Endodermal cell (in vitro differentiated cells): Measurements from ENCODE around the gene ZDHHC14. TPM values are rescaled to one million over a fixed set of nuclear protein-coding genes. Genes with fewer than 3 reads are reported as not detected.
A peak's percentile ranks its signal among the peaks of the same experiment; 100 is the strongest.

ENCODE experiments used
- DNase-seq: peaks from one replicate; pipeline ENCODE4 v3.0.0-alpha.2; 2017
- H3K27ac ChIP-seq: 2 replicates; pipeline ENCODE4 v1.5.1; 2013; ENCODE audit warnings: mild to moderate bottlenecking, low read depth, low read length, moderate library complexity
- H3K27me3 ChIP-seq: 2 replicates; pipeline ENCODE4 v1.6.1; 2013; ENCODE audit warnings: mild to moderate bottlenecking, low read length, moderate library complexity; ENCODE audit not compliant: insufficient read depth, control insufficient read depth, poor library complexity, severe bottlenecking
- H3K36me3 ChIP-seq: 2 replicates; pipeline ENCODE4 v1.7.0; 2013; ENCODE audit warnings: mild to moderate bottlenecking, low read length, moderate library complexity; ENCODE audit not compliant: control insufficient read depth, insufficient read depth
- H3K4me1 ChIP-seq: one replicate; pipeline ENCODE4 v1.7.0; 2013; ENCODE audit warnings: low read length; ENCODE audit not compliant: control insufficient read depth, insufficient read depth
- H3K4me3 ChIP-seq: 2 replicates; pipeline ENCODE4 v1.5.1; 2013; ENCODE audit warnings: mild to moderate bottlenecking, low read length, moderate library complexity
- H3K9ac ChIP-seq: 2 replicates; pipeline ENCODE4 v1.6.1; 2013; ENCODE audit warnings: mild to moderate bottlenecking, low read length, moderate library complexity; ENCODE audit not compliant: poor library complexity, severe bottlenecking; ENCODE audit errors: extremely low read depth
- H3K9me3 ChIP-seq: 2 replicates; pipeline ENCODE4 v1.6.1; 2013; ENCODE audit warnings: mild to moderate bottlenecking, low read length, moderate library complexity; ENCODE audit not compliant: control insufficient read depth
- H3K27ac Mint-ChIP-seq: 2 replicates; pipeline ENCODE4 v1.8.0; 2020; ENCODE audit warnings: mixed read lengths
- H3K27me3 Mint-ChIP-seq: 2 replicates; pipeline ENCODE4 v1.8.0; 2021; ENCODE audit warnings: mild to moderate bottlenecking, mixed read lengths; ENCODE audit not compliant: insufficient read depth
- H3K36me3 Mint-ChIP-seq: 2 replicates; pipeline ENCODE4 v1.8.0; 2020; ENCODE audit warnings: low read depth, mixed read lengths
- H3K4me1 Mint-ChIP-seq: 2 replicates; pipeline ENCODE4 v1.8.0; 2020; ENCODE audit warnings: mixed read lengths
- H3K4me3 Mint-ChIP-seq: 2 replicates; pipeline ENCODE4 v1.8.0; 2020; ENCODE audit warnings: mild to moderate bottlenecking, moderate library complexity, mixed read lengths
- H3K9me3 Mint-ChIP-seq: 2 replicates; pipeline ENCODE4 v1.8.0; 2020; ENCODE audit warnings: mild to moderate bottlenecking, mixed read lengths
- CTCF ChIP-seq: fragments of 200-600 bp; sonication (generic); conservative IDR thresholded peaks from 2 replicates; pipeline ENCODE4 v1.5.0; 2021; ENCODE audit warnings: antibody characterized with exemption, mild to moderate bottlenecking
- WGBS, 2 experiments: methylation state at CpG; one replicate each; pipeline versions ENCODE4 v1.1.5 to v1.1.7; 2013; ENCODE audit warnings: missing lambda C conversion rate in 2 of 2, mixed read lengths in 1 of 2; ENCODE audit not compliant: insufficient coverage in 1 of 2, insufficient read length in 1 of 2; 5-methylcytosine and 5-hydroxymethylcytosine counted together
- total RNA-seq, 2 donors: library from RNA; stranded (reverse); fragmentation: NEBNext Ultra II Directional in 1 of 2; extraction: Animal tissue kit (Norgen Biotek cat#: 25700) in 1 of 2; gene quantifications; 2 replicates in 1 of 2; 3 replicates in 1 of 2; pipeline ENCODE4 v1.2.1, GENCODE V29; 2021

Gene ZDHHC14
- total RNA-seq, 2 donors from 2014 or later, result 2.3 to 4.5 TPM

GRCh38 chr6:157556144-157556645, 175.2 kb downstream of the ZDHHC14 start:
- H3K27me3 ChIP-seq, result no peaks in the 10 kb centered on the region
- no peaks in the 10 kb centered on the region for H3K36me3 Mint-ChIP-seq
- H3K4me3 Mint-ChIP-seq, result no peak overlapping the region
- no peaks in the 10 kb centered on the region for H3K27me3 Mint-ChIP-seq
- H3K9me3 ChIP-seq, result no peaks in the 10 kb centered on the region
- H3K4me3 ChIP-seq, result no peak overlapping the region
- WGBS, 2 experiments, result 84 to 89% methylated on average over 10 to 15 of the region's 15 CpGs
- DNase-seq, result no peak
- H3K36me3 ChIP-seq, result no peaks in the 10 kb centered on the region
- H3K4me1 Mint-ChIP-seq, result peaks cover 17% of the 10 kb centered on the region
- H3K4me1 ChIP-seq, result peaks cover 3% of the 10 kb centered on the region
- no peaks in the 10 kb centered on the region for H3K9me3 Mint-ChIP-seq
- TF ChIP-seq CTCF, result no peak
- H3K27ac Mint-ChIP-seq, result no peak overlapping the region
- no peak overlapping the region for H3K27ac ChIP-seq
- H3K9ac ChIP-seq, result no peak overlapping the region

GRCh38 chr6:157556671-157557430, 175.9 kb downstream of the ZDHHC14 start:
- Mint-ChIP-seq H3K27ac (no peak overlapping the region), H3K4me1 (peaks cover 17% of the 10 kb centered on the region)
- no peak overlapping the region for H3K9ac ChIP-seq

GRCh38 chr6:157557559-157557958, 176.6 kb downstream of the ZDHHC14 start:
- no peak overlapping the region for H3K4me3 ChIP-seq
- no peaks in the 10 kb centered on the region for H3K36me3 ChIP-seq
- no peak overlapping the region for H3K27ac ChIP-seq
- no peaks in the 10 kb centered on the region for H3K9me3 Mint-ChIP-seq
- peaks cover 10% of the 10 kb centered on the region for H3K4me1 Mint-ChIP-seq
- no peaks in the 10 kb centered on the region for H3K36me3 Mint-ChIP-seq
- H3K4me1 ChIP-seq, result peaks cover 3% of the 10 kb centered on the region
- no peaks in the 10 kb centered on the region for H3K9me3 ChIP-seq
- no peak for DNase-seq
- no peak for TF ChIP-seq CTCF
- no peak overlapping the region for H3K27ac Mint-ChIP-seq
- H3K4me3 Mint-ChIP-seq, result no peak overlapping the region
- no peak overlapping the region for H3K9ac ChIP-seq
- H3K27me3 ChIP-seq, result no peaks in the 10 kb centered on the region
- 90 to 95% methylated on average over 6 of the region's 6 CpGs for WGBS, 2 experiments
- no peaks in the 10 kb centered on the region for H3K27me3 Mint-ChIP-seq

More at GRCh38 chr6:157556671-157557430, 175.9 kb downstream of the ZDHHC14 start:
- no peak overlapping the region for H3K27ac ChIP-seq
- no peaks in the 10 kb centered on the region for H3K9me3 ChIP-seq
- peak; percentile 42 for DNase-seq
- H3K4me1 ChIP-seq, result peaks cover 3% of the 10 kb centered on the region
- TF ChIP-seq CTCF, result no peak
- H3K36me3 ChIP-seq, result no peaks in the 10 kb centered on the region
- H3K27me3 ChIP-seq, result no peaks in the 10 kb centered on the region
- no peak overlapping the region for H3K4me3 ChIP-seq
- Mint-ChIP-seq H3K36me3 (no peaks in the 10 kb centered on the region), H3K27me3 (no peaks in the 10 kb centered on the region), H3K4me3 (no peak overlapping the region), H3K9me3 (no peaks in the 10 kb centered on the region)
- 94 to 95% methylated on average over 13 to 21 of the region's 21 CpGs for WGBS, 2 experiments
